Measurements from ENCODE around the gene TVP23A. TPM values are rescaled to one million over a fixed set of nuclear protein-coding genes. Genes with fewer than 3 reads are reported as not detected.

The TVP23A gene
- 20.8 TPM for total RNA-seq

GRCh38 chr16:10817963-10818941 is at the start of gene TVP23A:
Gene TVP23A, minus strand, starts transcription at chr16:10818794. Its CDS starts 301 bp downstream, at chr16:10818493.

GRCh38 chr16:10743610-10744369 is 74.8 kb downstream of the TVP23A start, which contains the start of gene NUBP1:
Gene NUBP1, plus strand, starts transcription at chr16:10743842. Its CDS starts 22 bp downstream, at chr16:10743864.

Small RNA genes within 50 kb of the gene (small RNA-seq; reads per million reads assigned to genes)
- gene MTND4LP24 (not detected), gene MTND6P33 (not detected)

Other genes with a start within 250 kb of the TVP23A start
- gene EMP2, start 238.2 kb downstream of the TVP23A start, total RNA-seq = 6.0 TPM
- 1.2 TPM for gene TEKT5, start 123.9 kb downstream of the TVP23A start, total RNA-seq
- 13.4 TPM for gene NUBP1, start 75.0 kb downstream of the TVP23A start, total RNA-seq
- 1.2 TPM for gene CIITA, start 58.4 kb upstream of the TVP23A start, total RNA-seq
- 24.0 TPM for gene DEXI, start 123.7 kb upstream of the TVP23A start, total RNA-seq
- gene CLEC16A, start 125.8 kb upstream of the TVP23A start, total RNA-seq = 35.3 TPM